GM12878 (cell line): Measurements from ENCODE around the gene BTBD19. TPM values are rescaled to one million over a fixed set of nuclear protein-coding genes. Genes with fewer than 3 reads are reported as not detected.

ENCODE experiments used
- BCL3 ChIP-seq: IDR thresholded peaks from 2 replicates; pipeline ENCODE4 v1.6.1; 2011; ENCODE audit warnings: borderline replicate concordance, low read depth, mild to moderate bottlenecking, moderate library complexity, low read length; ENCODE audit not compliant: insufficient read depth, poor library complexity, severe bottlenecking
- CHD1 ChIP-seq: IDR thresholded peaks from 2 replicates; pipeline ENCODE4 v1.6.1; 2012; ENCODE audit warnings: low read depth, low read length, improper control_type of control experiment
- CTCF ChIP-seq, 3 experiments: IDR thresholded peaks in 2 of 3; conservative IDR thresholded peaks in 1 of 3; 2 replicates each; pipeline ENCODE4 v1.5.1; 2011; ENCODE audit warnings: low read depth in 3 of 3, low read length in 3 of 3, mild to moderate bottlenecking in 3 of 3, control low read depth in 2 of 3, moderate library complexity in 2 of 3, inconsistent platforms in 1 of 3, mixed read lengths in 1 of 3; ENCODE audit not compliant: control insufficient read depth in 2 of 3, insufficient read depth in 1 of 3; ENCODE audit errors: extremely low read depth in 1 of 3
- EED ChIP-seq: sonication (generic); IDR thresholded peaks from 2 replicates; pipeline ENCODE4 v1.6.1; 2016; ENCODE audit warnings: antibody characterized with exemption, low read depth
- NFXL1 ChIP-seq: fragments of 450-650 bp; IDR thresholded peaks from 2 replicates; pipeline ENCODE4 v1.6.1; 2017; ENCODE audit warnings: antibody characterized with exemption, mild to moderate bottlenecking, borderline replicate concordance
- ZNF592 ChIP-seq: fragments of 450-650 bp; IDR thresholded peaks from 2 replicates; pipeline ENCODE4 v1.6.1; 2017; ENCODE audit warnings: mild to moderate bottlenecking, moderate library complexity
- polyA plus RNA-seq, 11 experiments: library from polyadenylated mRNA; depleted of rRNA in 4 of 11; unstranded in 6 of 11; stranded (reverse) in 5 of 11; fragments of >200 nt; fragmentation: Nextera tagmentation in 4 of 11; fragmentation: Illumina TruSeq in 1 of 11; extraction: Ambion mirVana in 4 of 11; extraction: Trizol in 1 of 11; gene quantifications; 1 replicate in 1 of 11; 2 replicates in 10 of 11; pipeline versions ENCODE4 v1.2.1 to v1.2.3, GENCODE V29; 2011 to 2016; ENCODE audit warnings: inconsistent platforms in 2 of 11, missing spikeins in 2 of 11, low read depth in 1 of 11
- total RNA-seq, 4 experiments: library from RNA; depleted of rRNA in 3 of 4; stranded (reverse); fragments of >200 nt in 3 of 4; fragmentation: Illumina TruSeq in 1 of 4; extraction: Trizol in 1 of 4; gene quantifications; 2 replicates each; pipeline versions ENCODE4 v1.2.1 to v1.2.3, GENCODE V29; 2013 to 2021

Gene BTBD19
- total and polyA plus RNA-seq, 10 of the 15 experiments (the other 5 are each of a cell fraction or from before 2014, with no cell fraction given), result 0.13 to 2.7 (median 0.42) TPM

GRCh38 chr1:44822131-44822701 lies 13.9 kb downstream of the BTBD19 start (continued):
- no peak for TF ChIP-seq CTCF (IDR thresholded peaks at IDR 0.05 in 2 of 3, conservative IDR thresholded peaks at IDR 0.05 in 1 of 3; ENCODE audit: control insufficient read depth in 2 of 3, extremely low read depth in 1 of 3, insufficient read depth in 1 of 3, low read depth in 3 of 3, low read length in 3 of 3)
- no peak for TF ChIP-seq EED
- no peak for TF ChIP-seq NFXL1
- no peak for TF ChIP-seq ZNF592
- TF ChIP-seq CHD1, result no peak
- TF ChIP-seq BCL3, result no peak
